HTR-8/SVneo (cell line): Measurements from ENCODE around the gene TTLL13.

Experiments used
- DNase-seq: peaks from one replicate; pipeline ENCODE4 v3.0.0; 2011; ENCODE audit warnings: low spot score, mixed read lengths; ENCODE audit not compliant: insufficient read length
- FAIRE-seq: peaks from 2 replicates; lab custom pipeline; 2011; peaks lifted over from hg19 to GRCh38; lab: Jason Lieb, UNC

Gene TTLL13

DNA sequence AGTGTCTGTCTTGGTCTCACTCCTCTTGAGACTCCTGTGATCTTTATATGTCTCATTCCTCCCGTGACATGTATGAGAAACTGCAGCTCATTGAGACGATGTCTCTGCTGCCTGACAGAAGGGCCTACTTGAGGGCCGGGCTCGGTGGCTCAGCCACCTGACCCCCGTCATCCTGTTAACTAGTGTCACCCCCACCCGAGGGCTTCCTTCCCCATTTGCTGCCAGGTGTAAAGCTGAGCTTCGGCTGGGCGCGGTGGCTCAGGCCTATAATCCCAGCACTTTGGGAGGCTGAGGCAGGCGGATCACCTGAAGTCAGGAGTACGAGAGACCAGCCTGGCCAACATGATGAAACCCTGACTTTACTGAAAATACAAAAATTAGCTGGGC is 35.5 kb upstream of the TTLL13 start:
- no peak for FAIRE-seq
- DNase-seq = no peak

DNA sequence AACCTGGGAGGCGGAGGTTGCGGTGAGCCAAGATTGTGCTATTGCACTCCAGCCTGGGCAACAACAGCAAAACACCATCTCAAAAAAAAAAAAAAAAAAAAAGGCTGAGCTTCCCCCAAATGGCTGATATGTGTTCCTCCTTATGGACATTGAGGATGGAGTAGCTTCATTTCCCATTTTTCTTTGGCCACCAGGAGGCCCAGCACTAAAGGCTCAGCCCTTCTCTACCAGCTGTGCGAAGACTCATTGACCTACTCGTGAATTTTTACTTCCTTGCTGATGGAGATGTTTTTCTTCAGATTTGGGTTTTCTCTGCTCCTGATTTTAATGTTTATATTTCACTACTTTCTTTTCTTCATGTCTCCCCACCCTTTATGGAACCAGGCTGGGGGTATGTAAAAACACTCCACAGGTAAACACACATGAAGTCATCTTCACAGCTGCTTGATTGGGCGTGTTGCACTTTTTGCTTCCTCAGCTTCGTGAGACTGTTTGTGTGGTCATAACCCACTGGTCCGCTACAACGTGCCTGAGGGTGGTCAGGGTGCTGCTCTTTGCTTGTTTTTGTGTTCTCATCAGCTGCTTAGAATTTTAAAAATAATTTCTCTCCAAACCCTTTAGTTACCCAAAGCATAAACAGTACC is 34.7 kb upstream of the TTLL13 start:
- FAIRE-seq (no peak), DNase-seq (no peak)

GRCh38 chr15:90217671-90218394 is 31.5 kb upstream of the TTLL13 start:
- DNase-seq = no peak
- no peak for FAIRE-seq

DNA sequence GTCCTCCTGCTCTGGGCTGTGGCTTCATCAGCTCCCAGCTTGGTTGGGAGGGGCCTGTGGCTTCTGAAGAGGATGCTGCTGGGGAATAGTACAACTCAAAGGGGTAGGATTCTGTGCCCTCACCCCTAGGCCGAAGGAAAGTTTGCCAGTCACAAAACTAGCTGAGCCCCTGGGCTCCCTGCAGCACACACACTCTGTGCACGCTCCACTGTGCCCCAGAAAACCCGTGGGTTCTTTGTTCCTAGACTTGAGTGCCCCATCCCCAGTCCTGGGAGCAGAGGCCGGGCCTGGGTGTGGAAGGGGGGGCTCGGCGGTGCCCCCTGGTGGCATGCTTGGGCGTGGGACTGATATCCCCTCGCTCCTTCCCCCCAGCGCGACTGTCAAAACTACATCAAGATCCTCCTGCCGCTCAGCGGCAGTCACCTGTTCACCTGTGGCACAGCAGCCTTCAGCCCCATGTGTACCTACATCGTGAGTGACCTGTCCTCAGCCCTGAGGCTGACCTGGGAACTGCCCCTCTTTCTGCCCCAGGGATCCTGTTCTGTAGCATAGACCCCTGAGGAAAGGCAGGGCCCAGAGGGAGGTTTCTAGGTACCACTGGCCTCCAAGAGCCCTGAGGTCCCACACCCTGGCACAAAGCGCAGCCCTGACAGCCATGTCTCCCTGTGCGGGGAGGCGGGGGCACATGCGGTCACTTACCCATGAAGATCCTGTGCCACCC is 29.8 kb upstream of the TTLL13 start:
- FAIRE-seq = no peak
- no peak for DNase-seq

DNA sequence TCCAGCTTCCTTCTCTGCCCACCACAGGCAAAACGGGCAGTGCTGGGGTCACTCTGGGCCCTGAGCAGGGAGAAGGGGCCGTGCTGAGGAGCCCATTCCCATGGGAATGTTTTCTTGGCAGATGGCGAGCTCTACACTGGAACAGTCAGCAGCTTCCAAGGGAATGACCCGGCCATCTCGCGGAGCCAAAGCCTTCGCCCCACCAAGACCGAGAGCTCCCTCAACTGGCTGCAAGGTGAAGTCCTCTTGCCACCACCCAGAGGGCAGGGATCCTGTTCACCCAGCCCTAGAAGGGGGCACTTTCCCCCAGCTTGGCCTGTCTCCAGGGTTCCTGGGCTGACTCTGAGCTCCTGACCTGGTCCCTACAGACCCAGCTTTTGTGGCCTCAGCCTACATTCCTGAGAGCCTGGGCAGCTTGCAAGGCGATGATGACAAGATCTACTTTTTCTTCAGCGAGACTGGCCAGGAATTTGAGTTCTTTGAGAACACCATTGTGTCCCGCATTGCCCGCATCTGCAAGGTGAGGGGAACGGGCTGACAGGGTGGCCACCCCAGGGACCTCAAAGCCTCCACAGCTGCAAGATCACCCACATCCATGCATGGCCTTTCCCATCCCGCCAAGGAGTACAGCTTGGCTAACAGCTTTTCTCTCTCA is 28.0 kb upstream of the TTLL13 start:
- DNase-seq (peak; percentile 80), FAIRE-seq (no peak)

DNA sequence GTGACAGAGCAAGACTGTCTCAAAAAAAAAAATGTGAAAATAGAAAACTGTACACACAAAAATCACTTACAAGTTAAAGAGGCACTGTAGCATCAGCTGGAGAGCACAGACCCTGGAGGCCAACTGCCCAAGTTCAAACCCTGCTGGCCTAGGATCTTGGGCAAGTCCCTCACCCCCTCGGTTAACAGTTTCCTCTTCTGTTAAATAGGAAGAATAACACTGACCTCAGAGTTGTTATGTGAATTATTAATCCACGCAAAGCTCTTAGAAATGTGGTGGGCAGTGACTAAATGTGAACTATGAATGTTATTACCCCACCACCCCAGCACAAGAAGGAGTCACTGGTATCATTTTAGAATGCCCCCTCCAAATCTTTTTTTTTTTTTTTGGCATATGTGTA is 26.8 kb upstream of the TTLL13 start:
- DNase-seq (no peak), FAIRE-seq (no peak)

DNA sequence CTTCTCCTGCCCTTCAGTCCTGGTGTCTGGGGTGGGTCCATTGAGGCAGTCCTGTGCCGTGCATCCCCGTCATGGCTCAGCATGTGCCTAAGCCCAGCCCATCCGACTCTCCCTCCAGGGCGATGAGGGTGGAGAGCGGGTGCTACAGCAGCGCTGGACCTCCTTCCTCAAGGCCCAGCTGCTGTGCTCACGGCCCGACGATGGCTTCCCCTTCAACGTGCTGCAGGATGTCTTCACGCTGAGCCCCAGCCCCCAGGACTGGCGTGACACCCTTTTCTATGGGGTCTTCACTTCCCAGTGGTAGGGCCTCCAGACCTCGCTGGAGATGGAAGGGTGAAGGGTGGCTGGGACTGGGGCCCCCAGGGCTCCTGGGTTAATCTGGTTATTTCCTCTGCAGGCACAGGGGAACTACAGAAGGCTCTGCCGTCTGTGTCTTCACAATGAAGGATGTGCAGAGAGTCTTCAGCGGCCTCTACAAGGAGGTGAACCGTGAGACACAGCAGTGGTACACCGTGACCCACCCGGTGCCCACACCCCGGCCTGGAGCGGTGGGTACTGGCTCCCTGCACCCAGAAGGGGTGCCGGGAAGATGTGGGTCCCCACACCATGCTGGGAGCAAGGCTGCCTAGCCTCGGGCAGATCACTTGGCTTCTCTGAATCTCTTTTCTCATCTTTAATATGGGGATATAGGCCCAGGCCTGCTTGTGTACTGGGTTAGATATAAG is 25.8 kb upstream of the TTLL13 start:
- FAIRE-seq (no peak), DNase-seq (no peak)

DNA sequence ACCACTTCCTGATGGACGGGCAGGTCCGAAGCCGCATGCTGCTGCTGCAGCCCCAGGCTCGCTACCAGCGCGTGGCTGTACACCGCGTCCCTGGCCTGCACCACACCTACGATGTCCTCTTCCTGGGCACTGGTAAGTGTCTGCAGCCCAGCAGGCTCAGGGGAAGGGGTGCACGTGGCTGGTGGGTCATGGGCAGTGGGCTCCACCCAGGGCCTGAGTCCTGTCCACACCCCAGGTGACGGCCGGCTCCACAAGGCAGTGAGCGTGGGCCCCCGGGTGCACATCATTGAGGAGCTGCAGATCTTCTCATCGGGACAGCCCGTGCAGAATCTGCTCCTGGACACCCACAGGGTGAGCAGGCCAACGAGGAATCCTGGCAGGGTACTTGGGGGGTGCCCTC is 24.3 kb upstream of the TTLL13 start:
- FAIRE-seq (no peak), DNase-seq (no peak)

DNA sequence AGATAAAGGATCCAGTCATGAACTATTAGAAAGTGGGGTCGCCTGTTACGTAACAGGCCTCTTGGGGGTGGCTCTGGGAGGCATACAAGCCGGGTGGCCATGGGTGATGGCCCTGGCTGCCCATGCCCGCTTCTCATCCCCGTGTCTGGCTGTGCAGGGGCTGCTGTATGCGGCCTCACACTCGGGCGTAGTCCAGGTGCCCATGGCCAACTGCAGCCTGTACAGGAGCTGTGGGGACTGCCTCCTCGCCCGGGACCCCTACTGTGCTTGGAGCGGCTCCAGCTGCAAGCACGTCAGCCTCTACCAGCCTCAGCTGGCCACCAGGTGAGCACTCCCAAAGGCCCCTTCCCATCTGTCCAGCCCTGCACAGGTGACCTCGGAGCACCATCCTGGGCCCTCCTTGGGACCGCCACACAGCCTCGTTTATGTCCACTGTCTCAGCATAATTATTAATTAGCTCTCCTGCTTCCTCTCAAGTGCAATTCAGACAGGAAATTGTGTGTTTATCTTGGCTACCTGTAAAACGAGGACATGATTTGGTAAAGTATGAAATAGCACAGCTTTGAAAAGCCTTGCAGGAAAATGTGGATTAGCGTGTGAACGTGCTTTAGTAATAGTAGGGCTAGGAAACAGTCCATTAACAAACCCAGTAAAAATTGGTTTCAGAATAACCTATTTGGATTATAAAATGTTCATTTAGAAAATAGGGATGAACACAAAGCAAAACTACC is 23.7 kb upstream of the TTLL13 start:
- DNase-seq (no peak), FAIRE-seq (no peak)

DNA sequence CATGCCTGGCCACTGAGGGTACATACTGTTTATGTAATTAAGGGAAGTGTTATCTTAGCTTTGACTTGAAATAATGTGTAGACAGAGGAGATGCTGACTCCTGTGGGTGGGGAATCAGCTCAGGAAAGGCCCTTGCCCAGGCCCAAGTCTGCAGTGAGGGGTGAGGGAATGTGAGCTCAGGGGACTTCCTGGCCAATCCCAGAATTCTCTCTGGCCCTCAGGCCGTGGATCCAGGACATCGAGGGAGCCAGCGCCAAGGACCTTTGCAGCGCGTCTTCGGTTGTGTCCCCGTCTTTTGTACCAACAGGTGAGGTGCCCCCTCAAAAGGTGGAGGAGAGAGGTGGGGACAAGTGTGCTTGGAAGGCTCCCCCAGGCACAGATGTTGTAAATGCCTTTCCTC is 22.0 kb upstream of the TTLL13 start:
- no peak for FAIRE-seq
- DNase-seq = no peak

- FAIRE-seq (no peak), DNase-seq (no peak)
These were observed 21.3 kb upstream of the TTLL13 start for GRCh38 chr15:90227816-90228772.

- DNase-seq = no peak
- FAIRE-seq = no peak
These were observed 20.4 kb upstream of the TTLL13 start for GRCh38 chr15:90228960-90229359.

- no peak for FAIRE-seq
- DNase-seq = no peak
These were observed 19.3 kb upstream of the TTLL13 start for GRCh38 chr15:90230071-90230494.

GRCh38 chr15:90230610-90231009 is 18.7 kb upstream of the TTLL13 start:
- FAIRE-seq = no peak
- no peak for DNase-seq

- DNase-seq (no peak), FAIRE-seq (no peak)
These were observed 18.0 kb upstream of the TTLL13 start for GRCh38 chr15:90231028-90232017.

DNA sequence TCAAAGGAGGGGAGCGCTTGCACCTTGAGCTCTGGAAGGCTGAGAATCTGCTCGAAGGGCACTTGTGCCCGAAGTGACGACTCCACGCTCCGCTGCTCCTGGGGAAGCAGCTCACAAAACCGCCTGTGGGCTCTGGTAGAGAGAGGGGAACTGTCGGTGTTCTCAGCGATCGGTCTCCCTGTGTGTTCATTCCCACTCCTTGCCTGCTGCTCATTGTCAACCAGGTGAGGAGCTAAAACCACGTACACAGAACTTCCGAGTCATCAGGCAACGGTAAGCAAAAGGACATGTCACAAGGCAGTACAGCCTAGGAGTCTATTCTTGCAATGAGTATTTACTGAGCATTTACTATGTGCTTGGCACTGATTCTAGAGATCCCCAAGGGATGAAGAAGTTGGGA is 17.2 kb upstream of the TTLL13 start:
- no peak for FAIRE-seq
- DNase-seq = no peak

GRCh38 chr15:90232941-90233386 is 16.4 kb upstream of the TTLL13 start:
- FAIRE-seq (no peak), DNase-seq (no peak)
